ENCODE results near the gene YPEL4.
A peak's percentile ranks its signal among the peaks of the same experiment; 100 is the strongest.

Gene YPEL4

GRCh38 chr11:57604296-57605027 is 45.2 kb downstream of the YPEL4 start:
- Histone ChIP-seq H3K36me3 (ENCODE audit: insufficient read depth, low read length) (no peaks in the 10 kb centered on the region), H3K4me2 (ENCODE audit: low read depth, low read length, poor library complexity, severe bottlenecking) (peak overlapping the region; percentile 60), H3K9me2 (replicated peaks; ENCODE audit: low read depth, low read length) (no peaks in the 10 kb centered on the region), H3K4me3 (ENCODE audit: low read length, poor library complexity, severe bottlenecking) (peak overlapping the region; percentile 48), H3K9ac (ENCODE audit: low read depth, low read length, poor library complexity, severe bottlenecking) (peak overlapping the region; percentile 65), H4K20me1 (ENCODE audit: insufficient read depth, low read length, poor library complexity, severe bottlenecking) (no peaks in the 10 kb centered on the region), H3F3A (ENCODE audit: low read depth) (no peaks in the 10 kb centered on the region), H3K9me3 (ENCODE audit: insufficient read depth, low read depth, low read length) (no peaks in the 10 kb centered on the region), H3K79me2 (ENCODE audit: insufficient read depth, low read length) (no peaks in the 10 kb centered on the region), H3K27me3 (ENCODE audit: insufficient read depth, low read length, poor library complexity, severe bottlenecking) (no peaks in the 10 kb centered on the region), H3K4me1 (ENCODE audit: insufficient read depth, low read length, poor library complexity, severe bottlenecking) (peaks cover 13% of the 10 kb centered on the region), H2AFZ (ENCODE audit: low read length) (peak overlapping the region; percentile 39; the same call in 1 of the 2 replicates)
- no peak for TF ChIP-seq CTCF (conservative IDR thresholded peaks at IDR 0.05; ENCODE audit: low read length)

- Histone ChIP-seq H3F3A (ENCODE audit: low read depth) (no peaks in the 10 kb centered on the region), H3K36me3 (ENCODE audit: insufficient read depth, low read length) (no peaks in the 10 kb centered on the region), H3K4me3 (ENCODE audit: low read length, poor library complexity, severe bottlenecking) (no peak overlapping the region), H3K9me3 (ENCODE audit: insufficient read depth, low read depth, low read length) (no peaks in the 10 kb centered on the region), H3K9ac (ENCODE audit: low read depth, low read length, poor library complexity, severe bottlenecking) (no peak overlapping the region), H3K4me1 (ENCODE audit: insufficient read depth, low read length, poor library complexity, severe bottlenecking) (peaks cover 13% of the 10 kb centered on the region), H3K79me2 (ENCODE audit: insufficient read depth, low read length) (no peaks in the 10 kb centered on the region), H3K9me2 (replicated peaks; ENCODE audit: low read depth, low read length) (no peaks in the 10 kb centered on the region), H4K20me1 (ENCODE audit: insufficient read depth, low read length, poor library complexity, severe bottlenecking) (no peaks in the 10 kb centered on the region), H3K27me3 (ENCODE audit: insufficient read depth, low read length, poor library complexity, severe bottlenecking) (no peaks in the 10 kb centered on the region), H2AFZ (ENCODE audit: low read length) (no peak overlapping the region), H3K4me2 (ENCODE audit: low read depth, low read length, poor library complexity, severe bottlenecking) (no peak overlapping the region)
- TF ChIP-seq EZH2phosphoT487 (IDR thresholded peaks at IDR 0.05; ENCODE audit: borderline replicate concordance) (no peak), CTCF (conservative IDR thresholded peaks at IDR 0.05; ENCODE audit: low read length) (no peak)
Measured at GRCh38 chr11:57601297-57601696, 48.4 kb downstream of the YPEL4 start.

GRCh38 chr11:57599381-57599780 is 50.3 kb downstream of the YPEL4 start:
- Histone ChIP-seq H3K4me2 (ENCODE audit: low read depth, low read length, poor library complexity, severe bottlenecking) (no peak overlapping the region), H3K9ac (ENCODE audit: low read depth, low read length, poor library complexity, severe bottlenecking) (no peak overlapping the region)

More at GRCh38 chr11:57599381-57599780, 50.3 kb downstream of the YPEL4 start:
- H2AFZ ChIP-seq (ENCODE audit: low read length): peak overlapping the region; percentile 7; the same call in 1 of the 2 replicates
- H3K4me1 ChIP-seq (ENCODE audit: insufficient read depth, low read length, poor library complexity, severe bottlenecking): peaks cover 6% of the 10 kb centered on the region
- TF ChIP-seq CTCF (conservative IDR thresholded peaks at IDR 0.05; ENCODE audit: low read length) (no peak), EZH2phosphoT487 (IDR thresholded peaks at IDR 0.05; ENCODE audit: borderline replicate concordance) (no peak)
- H3K9me2 ChIP-seq (replicated peaks; ENCODE audit: low read depth, low read length): no peaks in the 10 kb centered on the region
- no peaks in the 10 kb centered on the region for H3K27me3 ChIP-seq (ENCODE audit: insufficient read depth, low read length, poor library complexity, severe bottlenecking)
- H3K4me3 ChIP-seq (ENCODE audit: low read length, poor library complexity, severe bottlenecking): no peak overlapping the region
- H3K9me3 ChIP-seq (ENCODE audit: insufficient read depth, low read depth, low read length): no peaks in the 10 kb centered on the region
- no peaks in the 10 kb centered on the region for H3K79me2 ChIP-seq (ENCODE audit: insufficient read depth, low read length)
- H3K36me3 ChIP-seq (ENCODE audit: insufficient read depth, low read length): no peaks in the 10 kb centered on the region
- no peaks in the 10 kb centered on the region for H3F3A ChIP-seq (ENCODE audit: low read depth)
- no peaks in the 10 kb centered on the region for H4K20me1 ChIP-seq (ENCODE audit: insufficient read depth, low read length, poor library complexity, severe bottlenecking)
